ENCODE measurements around the gene HOXA11.

HOXA11 gene

DNA sequence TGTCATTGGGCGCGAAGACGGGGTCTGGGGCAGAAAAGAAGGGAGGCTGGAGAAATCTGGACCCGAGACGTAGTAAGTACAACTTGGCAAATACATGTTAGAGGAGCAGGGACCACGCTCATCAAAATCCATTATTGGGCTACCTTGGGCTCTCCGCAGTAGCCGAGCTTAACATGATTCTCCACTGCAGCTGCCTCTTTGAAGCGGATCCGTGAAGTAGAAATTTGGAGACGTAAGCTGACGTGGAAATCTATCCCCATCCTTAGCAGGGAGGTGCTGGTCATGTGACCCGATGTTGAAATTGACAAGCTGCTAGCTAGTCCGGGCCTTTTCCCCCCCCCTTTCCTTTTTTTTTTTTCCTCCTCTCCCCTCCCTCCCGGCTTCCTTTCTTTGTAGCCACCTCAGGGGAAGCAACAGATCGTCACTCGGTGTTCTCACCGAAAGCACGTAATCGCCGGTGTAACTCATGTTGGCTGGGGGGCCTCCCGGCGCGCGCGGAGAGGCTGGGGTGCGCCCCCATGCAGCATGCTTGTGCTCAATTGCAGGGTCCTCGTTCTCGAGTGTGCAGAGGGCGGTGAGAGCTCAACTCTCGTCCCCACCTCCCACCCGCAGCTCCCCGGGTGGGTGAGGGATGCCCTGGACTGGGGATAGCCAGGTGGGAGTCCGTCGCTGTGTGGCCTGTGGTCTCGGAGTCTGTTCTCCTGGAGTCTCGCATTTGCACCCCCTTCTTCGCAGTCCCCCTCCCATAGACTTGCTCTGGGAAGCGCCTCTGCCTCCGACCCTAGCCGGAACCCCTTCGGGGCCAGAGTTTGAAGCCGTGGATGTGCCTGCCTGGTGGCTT is at the start of gene HOXA11:
Gene HOXA11 (minus strand): TSS at position 220 of the 841 bp plus-strand sequence. CDS start 88 bp downstream, at position 132.
- H3K4me3 ChIP-seq (ENCODE audit: low read length) = peak within 1 kb of the TSS; percentile 12

GRCh38 chr7:27229448-27229847 is 44.4 kb upstream of the HOXA11 start:
- no peak for TF ChIP-seq ZNF274 (IDR thresholded peaks at IDR 0.05; ENCODE audit: low read depth, low read length)
- no peak overlapping the region for H3K4me3 ChIP-seq (ENCODE audit: low read length)

More for the DNA sequence above, at the start of gene HOXA11:
- no peak for TF ChIP-seq ZNF274 (IDR thresholded peaks at IDR 0.05; ENCODE audit: low read depth, low read length)

- no peak overlapping the region for H3K4me3 ChIP-seq (ENCODE audit: low read length)
- TF ChIP-seq ZNF274 (IDR thresholded peaks at IDR 0.05; ENCODE audit: low read depth, low read length) = no peak
Observed at GRCh38 chr7:27224983-27225934, 40.2 kb upstream of the HOXA11 start.

DNA sequence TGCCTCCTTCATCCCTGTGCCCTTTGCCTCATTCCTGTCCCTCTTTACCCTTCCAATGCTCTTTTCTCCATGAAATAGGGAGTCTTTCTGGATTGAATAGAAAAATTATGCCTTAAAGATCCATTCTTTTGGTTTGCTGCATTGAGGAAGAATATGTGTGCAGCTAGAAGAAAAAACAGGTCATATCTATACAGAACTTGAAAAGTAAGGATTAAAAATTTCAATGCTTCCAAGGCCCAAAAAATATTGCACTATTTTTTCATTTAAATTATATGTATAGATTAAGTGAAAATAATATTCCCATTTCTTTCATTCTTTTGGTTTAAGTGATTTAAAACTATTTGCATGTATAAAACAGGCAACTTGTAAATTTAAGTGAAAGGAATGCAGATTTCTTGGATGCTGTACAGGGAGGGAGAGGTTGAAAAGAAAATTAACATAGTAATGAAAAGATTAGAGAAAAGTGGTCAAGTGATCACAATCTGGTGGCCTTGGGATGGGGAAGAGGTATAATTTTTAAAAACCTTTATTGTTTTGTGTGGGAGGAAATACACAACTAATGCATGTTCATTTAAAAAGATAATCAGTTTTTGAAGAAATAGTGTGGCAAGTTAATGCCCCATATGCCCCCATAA is 39.0 kb upstream of the HOXA11 start:
- TF ChIP-seq ZNF274 (IDR thresholded peaks at IDR 0.05; ENCODE audit: low read depth, low read length) = no peak
- H3K4me3 ChIP-seq (ENCODE audit: low read length) = no peak overlapping the region

DNA sequence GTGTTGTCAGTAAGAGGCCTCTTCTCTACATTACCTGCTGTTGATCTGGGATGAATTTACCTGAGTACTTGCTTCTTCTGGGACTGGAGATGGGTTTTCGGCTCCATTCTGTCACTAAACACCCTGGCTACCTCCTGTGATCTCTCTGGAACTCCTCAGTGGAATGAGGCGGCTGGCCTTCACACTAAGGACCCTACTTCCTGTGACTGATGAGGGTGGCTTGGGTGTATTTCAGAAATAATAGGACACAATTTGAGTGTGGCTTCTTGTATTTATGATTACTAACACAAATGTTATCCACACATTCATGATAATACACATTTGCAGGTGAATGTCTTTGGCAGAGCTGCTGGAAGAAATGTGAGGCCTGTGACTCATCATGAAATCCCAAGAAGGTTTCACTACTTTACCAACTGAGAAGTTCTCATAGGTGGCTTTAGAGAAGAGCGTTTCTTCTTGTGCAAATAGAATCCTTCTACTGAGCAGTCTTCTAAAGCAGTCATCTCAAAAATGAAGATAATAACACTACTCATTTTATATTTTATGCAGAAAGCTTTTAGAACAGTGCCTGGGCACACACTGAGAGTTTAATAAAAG is 36.3 kb upstream of the HOXA11 start:
- TF ChIP-seq ZNF274 (IDR thresholded peaks at IDR 0.05; ENCODE audit: low read depth, low read length) = no peak
- H3K4me3 ChIP-seq (ENCODE audit: low read length) = no peak overlapping the region

DNA sequence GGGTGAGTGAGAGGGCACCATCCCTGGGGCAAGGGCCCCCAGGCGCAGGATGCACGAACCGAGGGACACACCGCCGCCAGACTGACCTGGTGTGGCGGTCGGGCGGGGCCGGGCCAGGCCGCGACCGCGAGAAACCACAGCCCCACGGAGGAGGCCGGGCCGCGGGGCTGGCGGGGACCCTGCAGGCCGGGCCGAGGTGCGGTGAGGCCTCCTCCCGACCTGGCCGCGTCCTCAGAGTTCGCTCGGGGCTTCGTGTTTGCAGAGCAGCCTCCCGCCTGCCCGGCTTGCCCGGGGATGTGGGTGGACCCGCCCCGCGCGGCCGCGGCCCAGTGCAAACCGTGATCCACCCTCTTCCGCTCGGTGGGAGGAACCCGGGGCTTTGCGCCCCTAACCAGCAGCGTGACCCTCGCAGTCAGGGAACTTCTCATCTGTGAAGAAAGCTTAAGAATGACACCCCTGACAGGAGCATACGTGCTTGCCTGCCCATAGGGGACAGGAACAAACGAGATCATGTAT is 35.5 kb upstream of the HOXA11 start:
- no peak for TF ChIP-seq ZNF274 (IDR thresholded peaks at IDR 0.05; ENCODE audit: low read depth, low read length)
- H3K4me3 ChIP-seq (ENCODE audit: low read length) = no peak overlapping the region

DNA sequence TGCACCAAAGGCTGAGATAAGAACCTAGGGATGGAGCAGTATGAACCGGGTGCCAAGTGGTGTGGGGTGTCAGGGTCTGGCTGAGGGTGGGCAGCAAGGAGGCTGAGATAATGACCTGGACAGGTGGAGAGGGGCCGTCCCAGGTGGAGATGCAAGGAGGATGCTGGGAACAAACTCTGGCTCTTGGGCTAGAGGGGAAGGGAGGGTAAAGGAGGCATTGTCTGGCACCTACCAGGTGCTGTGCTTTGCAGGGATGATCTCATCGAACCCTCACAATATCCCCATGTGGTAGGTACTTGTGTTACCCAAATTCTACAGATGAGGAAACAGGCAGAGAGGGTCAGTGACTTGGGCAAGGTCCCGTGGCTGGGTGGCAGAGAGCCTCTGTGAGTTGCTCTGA is 34.8 kb upstream of the HOXA11 start:
- no peak for TF ChIP-seq ZNF274 (IDR thresholded peaks at IDR 0.05; ENCODE audit: low read depth, low read length)
- no peak overlapping the region for H3K4me3 ChIP-seq (ENCODE audit: low read length)

DNA sequence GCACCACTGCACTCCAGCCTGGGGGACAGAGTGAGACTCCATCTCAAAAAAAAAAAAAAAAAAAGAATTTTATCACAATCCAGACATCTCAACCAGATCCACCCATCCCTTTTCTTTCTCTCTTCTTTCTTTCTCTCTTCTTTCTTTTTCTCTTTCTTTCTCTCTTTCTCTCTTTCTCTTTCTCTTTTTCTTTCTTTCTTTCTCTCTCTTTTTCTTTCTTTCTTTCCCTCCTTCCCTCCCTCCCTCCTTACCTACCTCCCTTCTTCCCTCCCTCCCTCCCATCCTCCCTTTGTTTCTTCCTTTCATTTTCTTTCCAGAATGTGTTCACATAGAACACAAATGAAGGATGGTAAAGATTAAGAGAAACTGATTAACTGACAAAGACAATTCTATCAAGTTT is 32.9 kb upstream of the HOXA11 start:
- H3K4me3 ChIP-seq (ENCODE audit: low read length) = no peak overlapping the region
- TF ChIP-seq ZNF274 (IDR thresholded peaks at IDR 0.05; ENCODE audit: low read depth, low read length) = no peak

GRCh38 chr7:27215356-27215755 is 30.3 kb upstream of the HOXA11 start:
- no peak for TF ChIP-seq ZNF274 (IDR thresholded peaks at IDR 0.05; ENCODE audit: low read depth, low read length)
- H3K4me3 ChIP-seq (ENCODE audit: low read length) = no peak overlapping the region

GRCh38 chr7:27214239-27214950 is 29.4 kb upstream of the HOXA11 start:
- H3K4me3 ChIP-seq (ENCODE audit: low read length) = no peak overlapping the region
- TF ChIP-seq ZNF274 (IDR thresholded peaks at IDR 0.05; ENCODE audit: low read depth, low read length) = no peak

GRCh38 chr7:27213433-27214238 is 28.6 kb upstream of the HOXA11 start:
- TF ChIP-seq ZNF274 (IDR thresholded peaks at IDR 0.05; ENCODE audit: low read depth, low read length) = no peak
- H3K4me3 ChIP-seq (ENCODE audit: low read length) = no peak overlapping the region
